Smooth muscle cell (in vitro differentiated cells): ENCODE results near the gene ZNF821. TPM values are rescaled to one million over a fixed set of nuclear protein-coding genes. Genes with fewer than 3 reads are reported as not detected.

Experiments used
- DNase-seq: peaks from one replicate; lab custom pipeline; 2025; ENCODE audit not compliant: unreplicated experiment; lab: John Stamatoyannopoulos, UW
- H2AFZ ChIP-seq: fragments of 200-600 bp; sonication (generic); 2 replicates; pipeline ENCODE4 v1.6.0; 2016; ENCODE audit warnings: antibody characterized with exemption, low read depth, mild to moderate bottlenecking
- H3F3A ChIP-seq: fragments of 200-600 bp; sonication (generic); 2 replicates; pipeline ENCODE4 v1.6.0; 2017; ENCODE audit warnings: antibody characterized with exemption, low read depth
- H3K27ac ChIP-seq: fragments of 200-600 bp; sonication (generic); 2 replicates; pipeline ENCODE4 v1.5.1; 2016; ENCODE audit warnings: low read depth, mild to moderate bottlenecking
- H3K27me3 ChIP-seq: fragments of 200-600 bp; sonication (generic); 2 replicates; pipeline ENCODE4 v1.6.1; 2016; ENCODE audit warnings: low read depth, mild to moderate bottlenecking
- H3K36me3 ChIP-seq: fragments of 200-600 bp; sonication (generic); 2 replicates; pipeline ENCODE4 v1.5.1; 2016; ENCODE audit warnings: low read depth
- H3K4me1 ChIP-seq: fragments of 200-600 bp; sonication (generic); 2 replicates; pipeline ENCODE4 v1.5.1; 2016; ENCODE audit warnings: low read depth
- H3K4me2 ChIP-seq: fragments of 200-600 bp; sonication (generic); 2 replicates; pipeline ENCODE4 v1.6.0; 2016; ENCODE audit warnings: mild to moderate bottlenecking
- H3K4me3 ChIP-seq: fragments of 200-600 bp; sonication (generic); 2 replicates; pipeline ENCODE4 v1.5.1; 2016; ENCODE audit warnings: mild to moderate bottlenecking
- H3K79me2 ChIP-seq: fragments of 200-600 bp; sonication (generic); 2 replicates; pipeline ENCODE4 v1.6.0; 2016; ENCODE audit warnings: low read depth, mild to moderate bottlenecking
- H3K9ac ChIP-seq: fragments of 200-600 bp; sonication (generic); 2 replicates; pipeline ENCODE4 v1.6.0; 2016; ENCODE audit warnings: low read depth
- H3K9me3 ChIP-seq: fragments of 200-600 bp; sonication (generic); replicated peaks from 2 replicates; pipeline ENCODE4 v1.5.1; 2016; ENCODE audit warnings: low read depth
- H4K20me1 ChIP-seq: fragments of 200-600 bp; sonication (generic); 2 replicates; pipeline ENCODE4 v1.6.0; 2016; ENCODE audit warnings: low read depth
- CTCF ChIP-seq: fragments of 200-600 bp; sonication (generic); IDR thresholded peaks from 2 replicates; pipeline ENCODE4 v1.5.1; 2017; ENCODE audit warnings: borderline replicate concordance, mild to moderate bottlenecking, antibody characterized with exemption; ENCODE audit not compliant: insufficient read depth, poor library complexity, severe bottlenecking
- WGBS: methylation state at CpG from one replicate; pipeline ENCODE4 v1.1.7; 2016; ENCODE audit warnings: low lambda C conversion rate; 5-methylcytosine and 5-hydroxymethylcytosine counted together
- polyA plus RNA-seq: library from polyadenylated mRNA; unstranded; fragments of >200 nt; fragmentation: Nextera tagmentation; extraction: Ambion mirVana; gene quantifications from 2 replicates; pipeline ENCODE4 v1.2.1, GENCODE V29; 2016
- total RNA-seq: library from RNA; depleted of rRNA; stranded (reverse); fragments of >200 nt; gene quantifications from 2 replicates; pipeline ENCODE4 v1.2.3, GENCODE V29; 2014

The ZNF821 gene
- total and polyA plus RNA-seq, 2 experiments from 2014 or later: 12.0 to 17.5 TPM

GRCh38 chr16:71927787-71928186 is 43.8 kb upstream of the ZNF821 start:
- Histone ChIP-seq H3F3A (peaks cover 36% of the 10 kb centered on the region), H3K79me2 (peaks cover 35% of the 10 kb centered on the region), H3K4me1 (peaks cover 24% of the 10 kb centered on the region), H3K36me3 (peaks cover 7% of the 10 kb centered on the region), H3K4me3 (no peak overlapping the region), H3K4me2 (peak overlapping the region; percentile 18), H3K27ac (peak overlapping the region; percentile 88), H3K9ac (no peak overlapping the region), H3K9me3 (no peaks in the 10 kb centered on the region), H2AFZ (no peak overlapping the region), H4K20me1 (peaks cover 98% of the 10 kb centered on the region), H3K27me3 (no peaks in the 10 kb centered on the region)
- TF ChIP-seq CTCF: no peak
- no peak for DNase-seq
- 34% methylated on average over 5 of the region's 5 CpGs for WGBS

- H3K27ac ChIP-seq: peak overlapping the region; percentile 88
- no peak for TF ChIP-seq CTCF
- peak overlapping the region; percentile 49 for H3K4me2 ChIP-seq
- 47% methylated on average over 3 of the region's 3 CpGs for WGBS
- no peak overlapping the region for H3K9ac ChIP-seq
- H3K36me3 ChIP-seq: peaks cover 9% of the 10 kb centered on the region
- no peaks in the 10 kb centered on the region for H3K9me3 ChIP-seq
- no peak overlapping the region for H3K4me3 ChIP-seq
- DNase-seq: no peak
- no peak overlapping the region for H2AFZ ChIP-seq
- H3K79me2 ChIP-seq: peaks cover 35% of the 10 kb centered on the region
- peaks cover 99% of the 10 kb centered on the region for H4K20me1 ChIP-seq
- H3K27me3 ChIP-seq: no peaks in the 10 kb centered on the region
- H3K4me1 ChIP-seq: peaks cover 24% of the 10 kb centered on the region
- peaks cover 36% of the 10 kb centered on the region for H3F3A ChIP-seq
Observed at GRCh38 chr16:71927383-71927782, 43.4 kb upstream of the ZNF821 start.

- Histone ChIP-seq H3F3A (peaks cover 31% of the 10 kb centered on the region), H4K20me1 (peaks cover 99% of the 10 kb centered on the region), H3K4me2 (no peak overlapping the region), H3K9ac (no peak overlapping the region), H3K79me2 (peaks cover 40% of the 10 kb centered on the region), H3K27ac (no peak overlapping the region), H3K9me3 (no peaks in the 10 kb centered on the region), H2AFZ (no peak overlapping the region), H3K4me3 (no peak overlapping the region), H3K4me1 (peaks cover 20% of the 10 kb centered on the region), H3K36me3 (peaks cover 19% of the 10 kb centered on the region), H3K27me3 (no peaks in the 10 kb centered on the region)
- no peak for DNase-seq
- TF ChIP-seq CTCF: no peak
- 100% methylated on average over 2 of the region's 2 CpGs for WGBS
Observed at GRCh38 chr16:71924710-71925109, 40.7 kb upstream of the ZNF821 start.

GRCh38 chr16:71923941-71924690 is 40.1 kb upstream of the ZNF821 start:
- Histone ChIP-seq H2AFZ (no peak overlapping the region), H3K4me3 (no peak overlapping the region), H3K27ac (no peak overlapping the region), H3K9ac (no peak overlapping the region), H3K9me3 (no peaks in the 10 kb centered on the region), H3K4me1 (peaks cover 14% of the 10 kb centered on the region), H3K27me3 (no peaks in the 10 kb centered on the region), H4K20me1 (peaks cover 99% of the 10 kb centered on the region), H3K4me2 (no peak overlapping the region), H3K79me2 (peaks cover 39% of the 10 kb centered on the region), H3F3A (peaks cover 32% of the 10 kb centered on the region), H3K36me3 (peaks cover 21% of the 10 kb centered on the region)
- DNase-seq: no peak
- WGBS: 79% methylated on average over 10 of the region's 10 CpGs
- TF ChIP-seq CTCF: no peak
